BE2C (cell line): Measurements from ENCODE around the gene OLFM4.

Experiments
- DNase-seq: peaks from one replicate; pipeline ENCODE4 v3.0.0-alpha.2; 2020
- H3K27me3 ChIP-seq: fragments of 250-450 bp; sonication (Bioruptor Pico); 2 replicates; pipeline ENCODE4 v1.5.1; 2020; ENCODE audit warnings: mild to moderate bottlenecking
- H3K36me3 ChIP-seq: fragments of 250-450 bp; sonication (Bioruptor Pico); 2 replicates; pipeline ENCODE4 v1.5.1; 2020; ENCODE audit warnings: mild to moderate bottlenecking
- H3K4me1 ChIP-seq: fragments of 250-450 bp; sonication (Bioruptor Pico); 2 replicates; pipeline ENCODE4 v1.5.1; 2020
- H3K4me3 ChIP-seq: 2 replicates; pipeline ENCODE4 v1.5.1; 2011; ENCODE audit warnings: low read depth, low read length
- H3K9me3 ChIP-seq: fragments of 250-450 bp; sonication (Bioruptor Pico); 2 replicates; pipeline ENCODE4 v1.5.1; 2020
- CTCF ChIP-seq: IDR thresholded peaks from 2 replicates; pipeline ENCODE4 v1.5.1; 2012; ENCODE audit warnings: mild to moderate bottlenecking, low read depth, low read length

The OLFM4 gene

DNA sequence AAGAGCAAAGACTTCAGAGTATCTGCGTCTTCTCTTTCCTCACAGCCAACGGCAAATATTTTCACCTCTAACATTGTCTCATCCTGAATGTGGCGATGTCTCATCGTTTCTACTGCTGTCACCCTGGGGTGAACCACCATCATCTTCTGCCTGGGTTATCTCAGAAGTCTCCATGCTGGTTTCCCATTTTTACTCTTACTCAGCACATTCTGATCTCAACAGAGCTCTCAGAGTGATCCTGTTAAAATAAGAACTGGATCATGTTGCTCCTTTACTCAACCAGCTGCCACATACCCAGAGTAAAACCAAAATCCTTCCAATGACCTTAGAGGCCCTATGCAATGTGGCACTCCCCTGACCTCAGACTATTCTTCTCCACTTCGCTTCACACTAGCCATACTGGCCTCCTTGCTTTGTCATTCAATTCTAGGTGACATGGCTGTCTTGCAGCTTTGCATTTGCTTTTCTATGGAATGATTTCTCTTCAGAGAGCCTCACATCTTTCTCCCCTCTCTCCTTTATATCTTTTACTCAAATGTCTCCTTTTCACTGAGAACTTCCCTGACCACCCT, 7.8 kb upstream of the OLFM4 start:
- H3K36me3 ChIP-seq, result no peaks in the 10 kb centered on the region

DNA sequence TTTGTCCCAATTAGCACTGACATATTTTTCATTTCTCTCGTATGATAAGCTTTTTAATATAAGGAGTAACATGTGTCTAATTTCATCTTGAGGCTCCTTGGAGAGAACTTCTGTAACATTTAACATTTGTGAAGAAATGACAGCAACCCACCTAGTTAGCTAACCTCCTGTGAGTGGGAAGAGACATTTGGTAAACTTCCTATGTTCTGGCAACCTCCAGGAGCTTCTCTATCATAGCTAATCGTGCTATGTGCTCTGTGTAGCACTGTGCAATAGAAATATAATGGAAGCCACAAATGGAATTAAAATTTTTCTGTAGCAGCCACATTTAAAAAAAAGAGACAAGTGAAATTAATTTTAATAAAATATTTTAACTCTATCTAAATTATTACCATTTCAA, 5.4 kb upstream of the OLFM4 start:
- Histone ChIP-seq H3K9me3 (no peaks in the 10 kb centered on the region), H3K4me3 (no peak overlapping the region), H3K4me1 (no peaks in the 10 kb centered on the region), H3K36me3 (no peaks in the 10 kb centered on the region), H3K27me3 (no peaks in the 10 kb centered on the region)
- DNase-seq, result no peak
- TF ChIP-seq CTCF, result no peak

More for the DNA sequence above, 7.8 kb upstream of the OLFM4 start:
- Histone ChIP-seq H3K9me3 (no peaks in the 10 kb centered on the region), H3K4me3 (no peak overlapping the region), H3K27me3 (no peaks in the 10 kb centered on the region), H3K4me1 (no peaks in the 10 kb centered on the region)
- no peak for TF ChIP-seq CTCF
- DNase-seq, result no peak

GRCh38 chr13:53028063-53028462, 550 bp upstream of the OLFM4 start:
- Histone ChIP-seq H3K4me3 (no peak overlapping the region), H3K27me3 (no peaks in the 10 kb centered on the region), H3K9me3 (no peaks in the 10 kb centered on the region), H3K36me3 (no peaks in the 10 kb centered on the region), H3K4me1 (no peaks in the 10 kb centered on the region)
- DNase-seq, result no peak
- TF ChIP-seq CTCF, result no peak

- no peaks in the 10 kb centered on the region for H3K9me3 ChIP-seq
- H3K36me3 ChIP-seq, result no peaks in the 10 kb centered on the region
- TF ChIP-seq CTCF, result no peak
These were observed 4.2 kb downstream of the OLFM4 start for GRCh38 chr13:53032849-53033248.

GRCh38 chr13:53038993-53039392, 10.4 kb downstream of the OLFM4 start:
- H3K9me3 ChIP-seq, result no peaks in the 10 kb centered on the region
- no peaks in the 10 kb centered on the region for H3K27me3 ChIP-seq
- TF ChIP-seq CTCF, result no peak
- DNase-seq, result no peak
- no peaks in the 10 kb centered on the region for H3K4me1 ChIP-seq
- H3K4me3 ChIP-seq, result no peak overlapping the region
- no peaks in the 10 kb centered on the region for H3K36me3 ChIP-seq

More at GRCh38 chr13:53032849-53033248, 4.2 kb downstream of the OLFM4 start:
- no peak overlapping the region for H3K4me3 ChIP-seq
- no peaks in the 10 kb centered on the region for H3K27me3 ChIP-seq
- H3K4me1 ChIP-seq, result no peaks in the 10 kb centered on the region
- no peak for DNase-seq

- no peak for DNase-seq
- no peaks in the 10 kb centered on the region for H3K27me3 ChIP-seq
- H3K36me3 ChIP-seq, result no peaks in the 10 kb centered on the region
- no peaks in the 10 kb centered on the region for H3K4me1 ChIP-seq
- H3K9me3 ChIP-seq, result no peaks in the 10 kb centered on the region
- TF ChIP-seq CTCF, result no peak
- no peak overlapping the region for H3K4me3 ChIP-seq
These were observed 13.4 kb downstream of the OLFM4 start for GRCh38 chr13:53041968-53042516.
